GM12878 (cell line): ENCODE measurements around the gene SPTBN2. TPM values are rescaled to one million over a fixed set of nuclear protein-coding genes. Genes with fewer than 3 reads are reported as not detected.

Source experiments
- ATAC-seq: fragments of 200-7000 bp; cut with Tn5 transposase; 3 replicates; pipeline ENCODE4 v1.9.1; 2020; ENCODE audit warnings: mild to moderate bottlenecking, moderate library complexity
- BruUV-seq: library from RNA; stranded (reverse); fragments of 400-500 nt; replicated peaks from 2 replicates; lab custom pipeline; 2021; lab: Mats Ljungman, UMichigan
- CTCF ChIA-PET: fragments of 300-600 bp; sonication (Branson Sonifier 250); formaldehyde crosslinking; extraction: SDS; loops from one replicate; lab custom pipeline; 2021; ENCODE audit warnings: inconsistent platforms; lab: Yijun Ruan, JAX
- POLR2A ChIA-PET: fragments of 350-600 bp; formaldehyde crosslinking; extraction: SDS; loops from one replicate; lab custom pipeline; 2021; ENCODE audit warnings: inconsistent platforms; lab: Charles Lee
- RAD21 ChIA-PET: fragments of 300-600 bp; sonication (Branson Sonifier 250); formaldehyde crosslinking; loops from one replicate; lab custom pipeline; 2023; ENCODE audit warnings: antibody characterized with exemption; ENCODE audit not compliant: unreplicated experiment; lab: Charles Lee
- SMC1A ChIA-PET: fragments of 300-600 bp; sonication (Branson Sonifier 250); formaldehyde crosslinking; loops from one replicate; lab custom pipeline; 2023; ENCODE audit not compliant: unreplicated experiment, uncharacterized antibody; lab: Charles Lee
- DNase-seq: peaks from one replicate; pipeline ENCODE4 v3.0.0-alpha.2; 2011; ENCODE audit warnings: low read depth, low spot score
- FAIRE-seq: peaks from 3 replicates; lab custom pipeline; 2011; peaks lifted over from hg19 to GRCh38; lab: Jason Lieb, UNC
- H2AFZ ChIP-seq: 2 replicates; pipeline ENCODE4 v1.6.0; 2011; ENCODE audit warnings: low read depth, low read length, control low read depth; ENCODE audit not compliant: control insufficient read depth
- H3K27ac ChIP-seq: 2 replicates; pipeline ENCODE4 v1.5.1; 2011; ENCODE audit warnings: control low read depth; ENCODE audit not compliant: control insufficient read depth, insufficient read depth
- H3K27me3 ChIP-seq, 2 experiments: replicated peaks in 1 of 2; 2 replicates each; pipeline versions ENCODE4 v1.6.0 to v1.6.1; 2011; ENCODE audit warnings: low read length in 1 of 2; ENCODE audit not compliant: control insufficient read depth in 2 of 2, insufficient read depth in 2 of 2
- H3K36me3 ChIP-seq, 2 experiments: 2 replicates each; pipeline ENCODE4 v1.5.1; 2011; ENCODE audit warnings: low read length in 1 of 2; ENCODE audit not compliant: control insufficient read depth in 2 of 2, insufficient read depth in 2 of 2
- H3K4me1 ChIP-seq: 2 replicates; pipeline ENCODE4 v1.6.1; 2011; ENCODE audit warnings: mild to moderate bottlenecking, low read length, moderate library complexity, mixed read lengths; ENCODE audit not compliant: control insufficient read depth, insufficient read depth
- H3K4me2 ChIP-seq: 2 replicates; pipeline ENCODE4 v1.6.0; 2011; ENCODE audit warnings: control low read depth; ENCODE audit not compliant: control insufficient read depth, insufficient read depth
- H3K4me3 ChIP-seq: fragments of 200-600 bp; sonication (generic); 2 replicates; pipeline ENCODE4 v1.5.1; 2016
- H3K79me2 ChIP-seq: 2 replicates; pipeline ENCODE4 v1.6.0; 2011; ENCODE audit warnings: low read length; ENCODE audit not compliant: control insufficient read depth, insufficient read depth
- H3K9ac ChIP-seq: 2 replicates; pipeline ENCODE4 v1.8.0; 2011; ENCODE audit warnings: low read length, control low read depth, mixed read lengths; ENCODE audit not compliant: control insufficient read depth, insufficient read depth
- H3K9me3 ChIP-seq: replicated peaks from 3 replicates; pipeline ENCODE4 v1.5.1; 2011; ENCODE audit warnings: mild to moderate bottlenecking, low read length; ENCODE audit not compliant: control insufficient read depth, insufficient read depth
- H4K20me1 ChIP-seq: 2 replicates; pipeline ENCODE4 v1.6.0; 2011; ENCODE audit not compliant: control insufficient read depth, insufficient read depth
- BHLHE40 ChIP-seq, 2 experiments: fragments of 450-650 bp in 1 of 2; IDR thresholded peaks; 2 replicates each; pipeline ENCODE4 v1.6.1; 2011 to 2017; ENCODE audit warnings: low read depth in 2 of 2, borderline replicate concordance in 1 of 2, improper control_type of control experiment in 1 of 2, low read length in 1 of 2, mild to moderate bottlenecking in 1 of 2
- SMAD1 ChIP-seq: fragments of 450-650 bp; IDR thresholded peaks from 2 replicates; pipeline ENCODE4 v1.6.1; 2018; ENCODE audit warnings: mild to moderate bottlenecking, low read depth; ENCODE audit not compliant: partially characterized antibody
- TARDBP ChIP-seq: IDR thresholded peaks from 2 replicates; pipeline ENCODE4 v1.6.1; 2016; ENCODE audit warnings: borderline replicate concordance
- ZNF384 ChIP-seq: IDR thresholded peaks from 2 replicates; pipeline ENCODE4 v1.6.1; 2012; ENCODE audit warnings: low read depth, mild to moderate bottlenecking, low read length, improper control_type of control experiment, borderline replicate concordance
- WGBS: methylation state at CpG from one replicate; pipeline ENCODE4 v1.1.6; 2016; ENCODE audit warnings: low lambda C conversion rate; ENCODE audit not compliant: insufficient replicate concordance, insufficient coverage; ENCODE audit errors: missing lambda C conversion rate; 5-methylcytosine and 5-hydroxymethylcytosine counted together
- in situ Hi-C: fragments of 300-500 bp; cut with MboI; formaldehyde crosslinking; loops from 9 replicates; pipeline ENCODE4 v1.14.3; 2018; ENCODE audit warnings: mixed read lengths
- intact Hi-C: fragments of 100-400 bp; cut with micrococcal nuclease; formaldehyde crosslinking; loops from one replicate; pipeline ENCODE4 v1.14.2; 2022; ENCODE audit not compliant: unreplicated experiment
- polyA plus RNA-seq, 11 experiments: library from polyadenylated mRNA; depleted of rRNA in 4 of 11; unstranded in 6 of 11; stranded (reverse) in 5 of 11; fragments of >200 nt; fragmentation: Nextera tagmentation in 4 of 11; fragmentation: Illumina TruSeq in 1 of 11; extraction: Ambion mirVana in 4 of 11; extraction: Trizol in 1 of 11; gene quantifications; 1 replicate in 1 of 11; 2 replicates in 10 of 11; pipeline versions ENCODE4 v1.2.1 to v1.2.3, GENCODE V29; 2011 to 2016; ENCODE audit warnings: inconsistent platforms in 2 of 11, missing spikeins in 2 of 11, low read depth in 1 of 11
- total RNA-seq, 4 experiments: library from RNA; depleted of rRNA in 3 of 4; stranded (reverse); fragments of >200 nt in 3 of 4; fragmentation: Illumina TruSeq in 1 of 4; extraction: Trizol in 1 of 4; gene quantifications; 2 replicates each; pipeline versions ENCODE4 v1.2.1 to v1.2.3, GENCODE V29; 2013 to 2021
- TF ChIP-seq, protein P1 (sequence below): fragments of 450-650 bp; formaldehyde crosslinking; IDR thresholded peaks from 2 replicates; pipeline ENCODE4 v1.5.0; 2022; ENCODE audit warnings: mild to moderate bottlenecking, missing genetic modification characterization

SPTBN2 gene
- total and polyA plus RNA-seq, 10 of the 15 experiments (the other 5 are each of a cell fraction or from before 2014, with no cell fraction given): 0.38 to 1.0 (median 0.69) TPM; not detected in 5

DNA sequence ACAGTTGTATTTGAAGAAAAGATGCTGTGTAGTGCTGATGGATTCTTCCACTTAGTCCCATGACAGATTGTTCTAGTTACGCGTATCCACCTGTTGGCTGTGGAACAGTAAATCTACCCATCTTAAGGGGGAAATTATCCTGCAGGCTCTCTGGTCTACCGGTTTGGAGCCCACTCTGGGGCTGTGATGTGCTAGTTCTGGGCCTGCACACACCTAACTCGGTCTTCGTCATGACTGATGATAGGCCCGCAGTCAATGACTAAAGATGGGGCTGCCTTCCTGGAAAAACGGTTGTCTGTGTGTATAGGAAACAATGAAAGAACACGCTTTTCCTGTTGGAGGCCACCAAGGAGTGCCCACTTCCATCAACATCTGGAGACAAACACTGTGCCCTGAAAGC is 45.1 kb downstream of the SPTBN2 start (continued):
- TF ChIP-seq, protein P1, sequence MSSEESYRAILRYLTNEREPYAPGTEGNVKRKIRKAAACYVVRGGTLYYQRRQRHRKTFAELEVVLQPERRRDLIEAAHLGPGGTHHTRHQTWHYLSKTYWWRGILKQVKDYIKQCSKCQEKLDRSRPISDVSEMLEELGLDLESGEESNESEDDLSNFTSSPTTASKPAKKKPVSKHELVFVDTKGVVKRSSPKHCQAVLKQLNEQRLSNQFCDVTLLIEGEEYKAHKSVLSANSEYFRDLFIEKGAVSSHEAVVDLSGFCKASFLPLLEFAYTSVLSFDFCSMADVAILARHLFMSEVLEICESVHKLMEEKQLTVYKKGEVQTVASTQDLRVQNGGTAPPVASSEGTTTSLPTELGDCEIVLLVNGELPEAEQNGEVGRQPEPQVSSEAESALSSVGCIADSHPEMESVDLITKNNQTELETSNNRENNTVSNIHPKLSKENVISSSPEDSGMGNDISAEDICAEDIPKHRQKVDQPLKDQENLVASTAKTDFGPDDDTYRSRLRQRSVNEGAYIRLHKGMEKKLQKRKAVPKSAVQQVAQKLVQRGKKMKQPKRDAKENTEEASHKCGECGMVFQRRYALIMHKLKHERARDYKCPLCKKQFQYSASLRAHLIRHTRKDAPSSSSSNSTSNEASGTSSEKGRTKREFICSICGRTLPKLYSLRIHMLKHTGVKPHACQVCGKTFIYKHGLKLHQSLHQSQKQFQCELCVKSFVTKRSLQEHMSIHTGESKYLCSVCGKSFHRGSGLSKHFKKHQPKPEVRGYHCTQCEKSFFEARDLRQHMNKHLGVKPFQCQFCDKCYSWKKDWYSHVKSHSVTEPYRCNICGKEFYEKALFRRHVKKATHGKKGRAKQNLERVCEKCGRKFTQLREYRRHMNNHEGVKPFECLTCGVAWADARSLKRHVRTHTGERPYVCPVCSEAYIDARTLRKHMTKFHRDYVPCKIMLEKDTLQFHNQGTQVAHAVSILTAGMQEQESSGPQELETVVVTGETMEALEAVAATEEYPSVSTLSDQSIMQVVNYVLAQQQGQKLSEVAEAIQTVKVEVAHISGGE (CRISPR knock-in tag): no peak
- TF ChIP-seq SMAD1 (no peak), TARDBP (no peak)

DNA sequence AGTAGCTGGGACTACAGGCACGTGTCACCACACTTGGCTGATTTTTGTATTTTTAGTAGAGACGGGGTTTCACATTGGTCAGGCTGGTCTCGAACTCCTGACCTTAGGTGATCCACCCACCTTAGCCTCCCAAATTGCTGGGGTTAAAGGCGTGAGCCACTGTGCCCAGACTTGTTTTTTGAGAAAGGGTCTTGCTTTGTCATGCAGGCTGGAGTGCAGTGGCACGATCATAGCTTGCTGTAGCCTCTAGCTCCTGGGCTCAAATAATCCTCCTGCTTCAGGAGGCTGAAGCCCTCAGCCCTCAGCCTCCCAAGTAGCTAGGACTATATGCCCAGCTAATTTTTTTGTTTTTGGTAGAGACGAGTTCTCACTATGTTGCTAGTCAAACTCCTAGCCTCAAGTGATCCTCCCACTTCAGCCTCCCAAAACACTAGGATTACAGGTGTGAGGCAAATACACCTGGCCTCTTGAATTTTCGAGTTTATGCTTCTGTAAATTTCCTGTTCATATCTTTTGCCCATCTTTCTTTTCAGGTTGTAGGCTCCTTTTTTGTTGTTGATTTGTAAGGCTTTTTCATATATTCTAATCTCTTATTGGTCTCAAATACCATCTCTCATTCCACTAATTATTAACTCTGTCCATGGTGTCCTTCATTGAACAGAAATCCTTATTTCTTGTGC is 47.9 kb downstream of the SPTBN2 start:
- WGBS: 48% methylated on average over 7 of the region's 7 CpGs
- H3K79me2 ChIP-seq: peaks cover 11% of the 10 kb centered on the region
- DNase-seq: no peak
- no peak overlapping the region for H3K9ac ChIP-seq
- ChIA-PET CTCF (interaction anchor here (0.6 to 6.3 kb wide), 6 partner anchors 87 to 338 kb away, joined by 3 to 166 read pairs (median 4); partner anchors contain the start of genes CCDC87, CCS and PELI3), POLR2A (interaction anchor here (1.4 kb wide), 1 partner anchor 9 kb away, joined by 3 read pairs; no protein-coding TSS in a partner anchor), SMC1A (interaction anchor here (1.5 kb wide), 2 partner anchors 101 to 104 kb away, joined by 3 to 4 read pairs; no protein-coding TSS in a partner anchor), RAD21 (interaction anchor here (0.5 to 1.6 kb wide), 4 partner anchors 50 to 171 kb away, joined by 3 read pairs; partner anchors contain the start of gene BBS1)
- BruUV-seq: no TSS peak
- peaks cover 9% of the 10 kb centered on the region for H3K4me1 ChIP-seq
- no peak overlapping the region for H3K4me3 ChIP-seq
- H2AFZ ChIP-seq: no peak overlapping the region
- in situ Hi-C loops: loop anchor here (5.0 kb wide), 1 partner anchor 274 kb away; no protein-coding TSS in a partner anchor
- H3K36me3 ChIP-seq: no peaks in the 10 kb centered on the region
- no peak overlapping the region for H3K27ac ChIP-seq
- intact Hi-C loops: no loop called here
- H3K27me3 ChIP-seq: no peaks in the 10 kb centered on the region
- H3K9me3 ChIP-seq: no peaks in the 10 kb centered on the region
- H4K20me1 ChIP-seq: no peaks in the 10 kb centered on the region
- no peak for ATAC-seq
- no peak overlapping the region for H3K4me2 ChIP-seq
- no peak for FAIRE-seq
- TF ChIP-seq BHLHE40 (IDR thresholded peaks at IDR 0.05; ENCODE audit: borderline replicate concordance in 1 of 2, low read depth in 2 of 2, low read length in 1 of 2) (0 out of 4 replicates have a peak, but pooled peaks of 1 of the 2 experiments have one; percentile 4), ZNF384 (no peak)
